GM23338 (cell line): ENCODE results near the gene JOSD2. TPM values are rescaled to one million over a fixed set of nuclear protein-coding genes. Genes with fewer than 3 reads are reported as not detected.

Source experiments
- ATAC-seq: fragments of 200-7000 bp; cut with Tn5 transposase; 3 replicates; pipeline ENCODE4 v1.9.1; 2020
- DNase-seq: peaks from one replicate; pipeline ENCODE4 v3.0.0-alpha.2; 2015; ENCODE audit warnings: low spot score
- H2AFZ ChIP-seq: fragments of 200-600 bp; sonication (generic); 2 replicates; pipeline ENCODE4 v1.8.0; 2016; ENCODE audit warnings: antibody characterized with exemption, mild to moderate bottlenecking, moderate library complexity
- H3F3A ChIP-seq: fragments of 200-600 bp; sonication (generic); replicated peaks from 2 replicates; pipeline ENCODE4 v1.8.0; 2017; ENCODE audit warnings: antibody characterized with exemption, mixed run types, low read depth
- H3K27ac ChIP-seq: fragments of 200-600 bp; sonication (generic); 2 replicates; pipeline ENCODE4 v1.6.1; 2016; ENCODE audit warnings: low read depth
- H3K27me3 ChIP-seq: fragments of 200-600 bp; sonication (generic); 2 replicates; pipeline ENCODE4 v1.8.0; 2016; ENCODE audit warnings: mild to moderate bottlenecking, mixed run types, moderate library complexity; ENCODE audit not compliant: insufficient read depth
- H3K36me3 ChIP-seq: fragments of 200-600 bp; sonication (generic); 2 replicates; pipeline ENCODE4 v1.8.0; 2016; ENCODE audit warnings: mild to moderate bottlenecking; ENCODE audit not compliant: insufficient read depth
- H3K4me1 ChIP-seq: fragments of 200-600 bp; sonication (generic); 2 replicates; pipeline ENCODE4 v1.8.0; 2016; ENCODE audit warnings: mild to moderate bottlenecking, moderate library complexity; ENCODE audit not compliant: insufficient read depth
- H3K4me2 ChIP-seq: fragments of 200-600 bp; sonication (generic); 2 replicates; pipeline ENCODE4 v1.7.1; 2017; ENCODE audit warnings: mixed run types
- H3K4me3 ChIP-seq: fragments of 200-600 bp; sonication (generic); 2 replicates; pipeline ENCODE4 v1.6.1; 2016; ENCODE audit warnings: mixed run types
- H3K79me2 ChIP-seq: fragments of 200-600 bp; sonication (generic); replicated peaks from 2 replicates; pipeline ENCODE4 v1.8.0; 2017; ENCODE audit warnings: mild to moderate bottlenecking; ENCODE audit not compliant: insufficient read depth
- H3K9me2 ChIP-seq: fragments of 200-600 bp; sonication (generic); 2 replicates; pipeline ENCODE4 v1.8.0; 2017; ENCODE audit not compliant: insufficient read depth
- H4K20me1 ChIP-seq: fragments of 200-600 bp; sonication (generic); replicated peaks from 2 replicates; pipeline ENCODE4 v1.8.0; 2017; ENCODE audit warnings: mild to moderate bottlenecking; ENCODE audit not compliant: insufficient read depth
- H3K27ac Mint-ChIP-seq: 2 replicates; pipeline ENCODE4 v1.8.0; 2020; ENCODE audit warnings: inconsistent platforms, mild to moderate bottlenecking, moderate library complexity, mixed read lengths
- H3K27me3 Mint-ChIP-seq: 3 replicates; pipeline ENCODE4 v1.8.0; 2022; ENCODE audit warnings: low read depth, mild to moderate bottlenecking, moderate library complexity, mixed read lengths, inconsistent platforms; ENCODE audit not compliant: insufficient read depth, poor library complexity
- H3K36me3 Mint-ChIP-seq: 3 replicates; pipeline ENCODE4 v1.8.0; 2021; ENCODE audit warnings: low read depth, mild to moderate bottlenecking, inconsistent platforms, moderate library complexity, mixed read lengths
- H3K4me1 Mint-ChIP-seq: 3 replicates; pipeline ENCODE4 v1.8.0; 2020; ENCODE audit warnings: mild to moderate bottlenecking, inconsistent platforms, mixed read lengths
- H3K4me3 Mint-ChIP-seq: 3 replicates; pipeline ENCODE4 v1.8.0; 2021; ENCODE audit warnings: moderate library complexity, mild to moderate bottlenecking, inconsistent platforms, mixed read lengths
- H3K9me3 Mint-ChIP-seq: 3 replicates; pipeline ENCODE4 v1.8.0; 2020; ENCODE audit warnings: moderate library complexity, mild to moderate bottlenecking, inconsistent platforms, mixed read lengths
- CREB1 ChIP-seq: fragments of 250-450 bp; sonication (Bioruptor Pico); IDR thresholded peaks from 2 replicates; pipeline ENCODE4 v1.5.0; 2020; ENCODE audit warnings: low read depth, mild to moderate bottlenecking, moderate library complexity
- CTCF ChIP-seq, 2 experiments: fragments of 200-600 bp in 1 of 2; sonication (generic) in 1 of 2; conservative IDR thresholded peaks; 2 replicates each; pipeline versions ENCODE4 v1.5.1 to v1.6.1; 2016 to 2017; ENCODE audit warnings: antibody characterized with exemption in 2 of 2, low read depth in 2 of 2, mild to moderate bottlenecking in 2 of 2, moderate library complexity in 1 of 2
- EZH2 ChIP-seq: fragments of 200-600 bp; sonication (generic); IDR thresholded peaks from one replicate; pipeline ENCODE4 v1.8.0; 2017; ENCODE audit warnings: antibody characterized with exemption, mild to moderate bottlenecking, low read depth; ENCODE audit not compliant: unreplicated experiment
- EZH2phosphoT487 ChIP-seq: fragments of 200-600 bp; sonication (generic); IDR thresholded peaks from one replicate; pipeline ENCODE4 v1.8.1; 2018; ENCODE audit warnings: antibody characterized with exemption; ENCODE audit not compliant: unreplicated experiment
- JUNB ChIP-seq: IDR thresholded peaks from one replicate; pipeline ENCODE4 v1.6.1; 2016; ENCODE audit warnings: antibody characterized with exemption; ENCODE audit not compliant: unreplicated experiment
- NANOG ChIP-seq: IDR thresholded peaks from 2 replicates; pipeline ENCODE4 v1.6.1; 2016; ENCODE audit warnings: antibody characterized with exemption, borderline replicate concordance
- POLR2AphosphoS5 ChIP-seq: IDR thresholded peaks from 2 replicates; pipeline ENCODE4 v1.6.1; 2016; ENCODE audit warnings: antibody characterized with exemption, low read depth
- REST ChIP-seq: IDR thresholded peaks from one replicate; pipeline ENCODE4 v1.6.1; 2018; ENCODE audit warnings: antibody characterized with exemption; ENCODE audit not compliant: unreplicated experiment
- STAT1 ChIP-seq: IDR thresholded peaks from one replicate; pipeline ENCODE4 v1.6.1; 2016; ENCODE audit warnings: antibody characterized with exemption; ENCODE audit not compliant: unreplicated experiment
- ZNF114 ChIP-seq: fragments of 250-450 bp; sonication (Bioruptor Pico); IDR thresholded peaks from 2 replicates; pipeline ENCODE4 v1.5.0; 2020; ENCODE audit warnings: mild to moderate bottlenecking, moderate library complexity
- ZNF331 ChIP-seq: fragments of 250-450 bp; sonication (Bioruptor Pico); IDR thresholded peaks from 2 replicates; pipeline ENCODE4 v1.5.0; 2020; ENCODE audit warnings: low read depth, mild to moderate bottlenecking, moderate library complexity
- ZNF462 ChIP-seq: fragments of 250-450 bp; sonication (Bioruptor Pico); IDR thresholded peaks from 2 replicates; pipeline ENCODE4 v1.5.0; 2020; ENCODE audit warnings: mild to moderate bottlenecking, moderate library complexity
- polyA plus RNA-seq: library from polyadenylated mRNA; unstranded; fragments of >200 nt; fragmentation: Nextera tagmentation; extraction: Ambion mirVana; gene quantifications from 2 replicates; pipeline ENCODE4 v1.2.1, GENCODE V29; 2016
- total RNA-seq: library from RNA; depleted of rRNA; stranded (reverse); fragments of >200 nt; shearing (Covaris generic); gene quantifications from 2 replicates; pipeline ENCODE4 v1.2.3, GENCODE V29; 2014
- TF ChIP-seq, protein P1 (sequence below): IDR thresholded peaks from 2 replicates; pipeline ENCODE4 v1.6.1; 2016; ENCODE audit warnings: antibody characterized with exemption

JOSD2 gene
- total and polyA plus RNA-seq, 2 experiments from 2014 or later, result 3.3 to 5.8 TPM

- Histone ChIP-seq H3K4me1 (peaks cover 19% of the 10 kb centered on the region; the same call in 1 of the 2 replicates), H3F3A (0 out of 2 replicates have a peak, but pooled peaks cover 4% of the 10 kb centered on the region), H3K4me2 (peak overlapping the region; percentile 69), H2AFZ (no peak overlapping the region), H3K36me3 (peaks cover 9% of the 10 kb centered on the region), H3K79me2 (no peaks in the 10 kb centered on the region), H3K9me2 (no peaks in the 10 kb centered on the region), H3K4me3 (peak overlapping the region; percentile 37; the same call in 1 of the 2 replicates), H3K27ac (no peak overlapping the region), H4K20me1 (no peaks in the 10 kb centered on the region), H3K27me3 (peaks cover 79% of the 10 kb centered on the region)
- peaks cover 61% of the 10 kb centered on the region for H3K36me3 Mint-ChIP-seq
- DNase-seq (no peak), ATAC-seq (no peak)
- no peak for TF ChIP-seq REST
- TF ChIP-seq CREB1 (CRISPR knock-in tag), result no peak
- no peak for TF ChIP-seq JUNB
- TF ChIP-seq POLR2AphosphoS5, result no peak
- no peak for TF ChIP-seq NANOG
- no peak for TF ChIP-seq STAT1
- no peak for TF ChIP-seq ZNF331
- no peak for TF ChIP-seq EZH2phosphoT487
- TF ChIP-seq ZNF114, result no peak
- TF ChIP-seq ZNF462 (CRISPR knock-in tag), result no peak
- TF ChIP-seq, protein P1, sequence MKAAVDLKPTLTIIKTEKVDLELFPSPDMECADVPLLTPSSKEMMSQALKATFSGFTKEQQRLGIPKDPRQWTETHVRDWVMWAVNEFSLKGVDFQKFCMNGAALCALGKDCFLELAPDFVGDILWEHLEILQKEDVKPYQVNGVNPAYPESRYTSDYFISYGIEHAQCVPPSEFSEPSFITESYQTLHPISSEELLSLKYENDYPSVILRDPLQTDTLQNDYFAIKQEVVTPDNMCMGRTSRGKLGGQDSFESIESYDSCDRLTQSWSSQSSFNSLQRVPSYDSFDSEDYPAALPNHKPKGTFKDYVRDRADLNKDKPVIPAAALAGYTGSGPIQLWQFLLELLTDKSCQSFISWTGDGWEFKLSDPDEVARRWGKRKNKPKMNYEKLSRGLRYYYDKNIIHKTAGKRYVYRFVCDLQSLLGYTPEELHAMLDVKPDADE, result no peak
- no peak for TF ChIP-seq EZH2
- no peak for TF ChIP-seq CTCF (conservative IDR thresholded peaks at IDR 0.05; ENCODE audit: low read depth in 2 of 2)
- peaks cover 5% of the 10 kb centered on the region for H3K27me3 Mint-ChIP-seq
- peaks cover 100% of the 10 kb centered on the region; the same call in 2 of the 3 replicates for H3K9me3 Mint-ChIP-seq
- no peak overlapping the region for H3K4me3 Mint-ChIP-seq
- no peaks in the 10 kb centered on the region; the same call in 2 of the 3 replicates for H3K4me1 Mint-ChIP-seq
- H3K27ac Mint-ChIP-seq, result no peak overlapping the region
These were observed 21.5 kb downstream of the JOSD2 start for GRCh38 chr19:50489461-50490011.
